Measurements from ENCODE around the gene GOLGA6L7. TPM values are rescaled to one million over a fixed set of nuclear protein-coding genes. Genes with fewer than 3 reads are reported as not detected.
"Not testable (repeated sequence)": the region's sequence is repeated elsewhere in the genome, so short reads cannot be mapped to it uniquely, and the experiment has no call there.

The GOLGA6L7 gene
- total and polyA plus RNA-seq, 2 donors (not counting 1 experiment from before 2014, with no cell fraction given), result not detected

DNA sequence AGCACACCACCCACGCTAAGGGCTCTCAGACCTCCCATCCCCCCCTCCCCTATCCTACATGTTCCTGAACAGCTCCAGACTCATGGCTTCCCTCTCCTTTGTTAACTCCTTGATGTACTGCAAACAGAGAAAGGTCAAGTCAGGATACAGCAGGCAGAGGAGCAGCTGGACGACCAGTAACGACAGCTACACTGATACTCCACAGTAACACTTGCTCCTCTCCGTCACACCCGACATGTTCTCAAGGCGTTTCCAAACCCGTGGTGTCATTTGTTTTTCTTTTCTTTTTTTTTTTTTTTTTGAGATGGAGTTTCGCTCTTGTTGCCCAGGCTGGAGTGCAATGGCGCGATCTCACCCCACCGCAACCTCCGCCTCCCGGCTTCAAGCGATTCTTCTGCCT, 4.3 kb downstream of the GOLGA6L7 start:
- H3K4me3 Mint-ChIP-seq; H3K27me3 ChIP-seq (replicated peaks in 1 of 4; ENCODE audit: control extremely low read depth in 1 of 4, control insufficient read depth in 3 of 4, insufficient read depth in 4 of 4, low read length in 3 of 4); H3K27me3 Mint-ChIP-seq; DNase-seq; H4K20me1 ChIP-seq (ENCODE audit: control insufficient read depth, insufficient read depth, low read length, poor library complexity, severe bottlenecking); H3K4me1 ChIP-seq (ENCODE audit: control insufficient read depth in 2 of 2, insufficient read depth in 2 of 2, low read length in 2 of 2); H3K9me3 ChIP-seq (ENCODE audit: control extremely low read depth in 1 of 3, control insufficient read depth in 2 of 3, insufficient read depth in 1 of 3, low read length in 2 of 3); intact Hi-C loops (cut with micrococcal nuclease); H2AFZ ChIP-seq (ENCODE audit: insufficient read depth, low read depth, low read length, poor library complexity, severe bottlenecking); H3K4me3 ChIP-seq (ENCODE audit: control extremely low read depth in 1 of 5, extremely low read depth in 1 of 5, insufficient read depth in 1 of 5, low read depth in 2 of 5, low read length in 4 of 5); POLR2A ChIA-PET; H3K27ac Mint-ChIP-seq; H3K9me3 Mint-ChIP-seq (ENCODE audit: insufficient read depth); H3K4me1 Mint-ChIP-seq; H3K4me2 ChIP-seq (replicated peaks; ENCODE audit: low read depth, low read length, poor library complexity, severe bottlenecking); H3K27ac ChIP-seq (ENCODE audit: low read length in 2 of 2); H3K9ac ChIP-seq (ENCODE audit: low read length); CTCF ChIA-PET; H3K79me2 ChIP-seq (ENCODE audit: control insufficient read depth, insufficient read depth, low read length); ATAC-seq (ENCODE audit: low read depth); H3K36me3 ChIP-seq (replicated peaks in 1 of 2; ENCODE audit: control extremely low read depth in 1 of 2, control insufficient read depth in 1 of 2, extremely low read depth in 1 of 2, insufficient read depth in 2 of 2, low read length in 1 of 2): not testable (repeated sequence)
- no CpG with 5 or more reads among the region's 14 CpGs for WGBS (ENCODE audit: insufficient coverage)

DNA sequence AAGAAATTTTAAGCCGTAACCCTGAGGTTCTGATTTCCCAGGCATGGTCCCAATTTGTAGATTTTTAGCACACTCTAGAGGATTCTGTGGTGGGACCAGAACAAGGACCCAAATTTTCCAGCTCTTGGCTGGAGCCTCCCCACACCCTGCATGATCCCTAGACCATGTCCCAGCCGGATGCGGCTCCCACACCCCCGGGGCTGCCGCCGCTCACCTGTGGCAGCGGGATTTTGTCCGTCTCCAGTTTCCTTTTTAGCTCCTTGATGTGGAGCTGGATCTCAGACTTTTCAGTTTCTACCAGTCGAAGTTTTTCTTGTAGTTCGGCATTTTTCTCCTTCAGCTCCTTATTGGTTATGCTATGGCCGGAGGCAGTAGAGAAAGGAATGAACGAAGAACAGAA, 4.9 kb downstream of the GOLGA6L7 start:
- H3K36me3 ChIP-seq (replicated peaks in 1 of 2; ENCODE audit: control extremely low read depth in 1 of 2, control insufficient read depth in 1 of 2, extremely low read depth in 1 of 2, insufficient read depth in 2 of 2, low read length in 1 of 2); H3K27me3 Mint-ChIP-seq; CTCF ChIA-PET; H3K9ac ChIP-seq (ENCODE audit: low read length); H3K9me3 ChIP-seq (ENCODE audit: control extremely low read depth in 1 of 3, control insufficient read depth in 2 of 3, insufficient read depth in 1 of 3, low read length in 2 of 3); H3K4me1 ChIP-seq (ENCODE audit: control insufficient read depth in 2 of 2, insufficient read depth in 2 of 2, low read length in 2 of 2); intact Hi-C loops (cut with micrococcal nuclease); H3K27me3 ChIP-seq (replicated peaks in 1 of 4; ENCODE audit: control extremely low read depth in 1 of 4, control insufficient read depth in 3 of 4, insufficient read depth in 4 of 4, low read length in 3 of 4); DNase-seq; H3K4me2 ChIP-seq (replicated peaks; ENCODE audit: low read depth, low read length, poor library complexity, severe bottlenecking); ATAC-seq (ENCODE audit: low read depth); H3K27ac ChIP-seq (ENCODE audit: low read length in 2 of 2); H3K4me1 Mint-ChIP-seq; H3K4me3 ChIP-seq (ENCODE audit: control extremely low read depth in 1 of 5, extremely low read depth in 1 of 5, insufficient read depth in 1 of 5, low read depth in 2 of 5, low read length in 4 of 5); H3K4me3 Mint-ChIP-seq; H2AFZ ChIP-seq (ENCODE audit: insufficient read depth, low read depth, low read length, poor library complexity, severe bottlenecking); POLR2A ChIA-PET; H3K9me3 Mint-ChIP-seq (ENCODE audit: insufficient read depth); H4K20me1 ChIP-seq (ENCODE audit: control insufficient read depth, insufficient read depth, low read length, poor library complexity, severe bottlenecking); H3K79me2 ChIP-seq (ENCODE audit: control insufficient read depth, insufficient read depth, low read length); H3K27ac Mint-ChIP-seq: not testable (repeated sequence)
- WGBS (ENCODE audit: insufficient coverage), result 100% methylated on average over 3 of the region's 12 CpGs

DNA sequence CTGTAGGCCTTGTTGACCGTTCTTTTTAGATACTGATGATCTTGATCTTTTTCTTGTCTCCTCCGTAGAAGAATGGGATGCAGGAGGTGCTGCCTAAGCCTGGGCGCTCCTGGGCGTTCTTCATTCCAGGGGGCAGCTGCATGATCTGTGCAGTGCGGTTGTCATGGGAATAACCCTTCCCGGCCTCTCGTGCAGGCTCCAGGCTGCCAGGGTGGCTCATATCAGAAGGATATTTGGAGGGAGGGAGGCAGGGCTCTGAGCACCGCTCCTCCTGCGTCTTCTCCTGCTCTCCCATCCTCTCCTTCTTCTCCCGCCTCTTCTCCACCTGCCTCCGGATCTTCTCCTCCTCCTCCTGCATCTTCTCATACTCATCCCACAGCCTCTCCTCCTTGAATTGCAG, 6.2 kb downstream of the GOLGA6L7 start:
- WGBS (ENCODE audit: insufficient coverage), result 98% methylated on average over 9 of the region's 11 CpGs
- H3K4me1 ChIP-seq (ENCODE audit: control insufficient read depth in 2 of 2, insufficient read depth in 2 of 2, low read length in 2 of 2); H3K4me3 Mint-ChIP-seq; H3K27ac ChIP-seq (ENCODE audit: low read length in 2 of 2); H3K27ac Mint-ChIP-seq; H3K4me1 Mint-ChIP-seq; H3K36me3 ChIP-seq (replicated peaks in 1 of 2; ENCODE audit: control extremely low read depth in 1 of 2, control insufficient read depth in 1 of 2, extremely low read depth in 1 of 2, insufficient read depth in 2 of 2, low read length in 1 of 2); CTCF ChIA-PET; H3K9ac ChIP-seq (ENCODE audit: low read length); H2AFZ ChIP-seq (ENCODE audit: insufficient read depth, low read depth, low read length, poor library complexity, severe bottlenecking); ATAC-seq (ENCODE audit: low read depth); H3K27me3 Mint-ChIP-seq; DNase-seq; H3K27me3 ChIP-seq (replicated peaks in 1 of 4; ENCODE audit: control extremely low read depth in 1 of 4, control insufficient read depth in 3 of 4, insufficient read depth in 4 of 4, low read length in 3 of 4); POLR2A ChIA-PET; H3K79me2 ChIP-seq (ENCODE audit: control insufficient read depth, insufficient read depth, low read length); H3K4me2 ChIP-seq (replicated peaks; ENCODE audit: low read depth, low read length, poor library complexity, severe bottlenecking); intact Hi-C loops (cut with micrococcal nuclease); H3K9me3 Mint-ChIP-seq (ENCODE audit: insufficient read depth); H3K9me3 ChIP-seq (ENCODE audit: control extremely low read depth in 1 of 3, control insufficient read depth in 2 of 3, insufficient read depth in 1 of 3, low read length in 2 of 3); H3K4me3 ChIP-seq (ENCODE audit: control extremely low read depth in 1 of 5, extremely low read depth in 1 of 5, insufficient read depth in 1 of 5, low read depth in 2 of 5, low read length in 4 of 5); H4K20me1 ChIP-seq (ENCODE audit: control insufficient read depth, insufficient read depth, low read length, poor library complexity, severe bottlenecking): not testable (repeated sequence)

DNA sequence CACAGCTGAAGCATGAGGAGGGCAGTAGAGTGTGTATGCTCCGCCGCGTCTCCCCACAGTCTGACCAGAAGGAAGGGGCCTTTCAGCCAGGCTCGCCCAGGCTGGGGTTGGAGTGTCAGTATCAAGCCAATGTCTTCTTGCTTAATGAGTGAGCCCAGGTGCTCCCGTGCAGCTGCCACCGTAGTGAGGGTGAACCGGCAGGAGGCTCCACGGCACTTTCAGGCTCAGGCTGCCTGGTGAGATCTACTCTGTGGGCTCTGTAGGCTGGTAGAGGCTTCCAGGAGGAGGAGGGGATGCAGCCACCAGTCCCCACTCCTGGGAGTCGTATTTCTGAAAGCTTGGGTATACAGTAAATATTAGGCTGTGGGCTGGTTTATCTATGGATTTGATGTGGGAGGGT, 8.2 kb downstream of the GOLGA6L7 start:
- no CpG with 5 or more reads among the region's 9 CpGs for WGBS (ENCODE audit: insufficient coverage)
- H3K27me3 Mint-ChIP-seq; H3K4me2 ChIP-seq (replicated peaks; ENCODE audit: low read depth, low read length, poor library complexity, severe bottlenecking); H3K79me2 ChIP-seq (ENCODE audit: control insufficient read depth, insufficient read depth, low read length); H3K9ac ChIP-seq (ENCODE audit: low read length); POLR2A ChIA-PET; DNase-seq; H3K4me1 ChIP-seq (ENCODE audit: control insufficient read depth in 2 of 2, insufficient read depth in 2 of 2, low read length in 2 of 2); H3K27me3 ChIP-seq (replicated peaks in 1 of 4; ENCODE audit: control extremely low read depth in 1 of 4, control insufficient read depth in 3 of 4, insufficient read depth in 4 of 4, low read length in 3 of 4); H3K4me3 ChIP-seq (ENCODE audit: control extremely low read depth in 1 of 5, extremely low read depth in 1 of 5, insufficient read depth in 1 of 5, low read depth in 2 of 5, low read length in 4 of 5); H3K36me3 ChIP-seq (replicated peaks in 1 of 2; ENCODE audit: control extremely low read depth in 1 of 2, control insufficient read depth in 1 of 2, extremely low read depth in 1 of 2, insufficient read depth in 2 of 2, low read length in 1 of 2); H2AFZ ChIP-seq (ENCODE audit: insufficient read depth, low read depth, low read length, poor library complexity, severe bottlenecking); intact Hi-C loops (cut with micrococcal nuclease); H3K9me3 ChIP-seq (ENCODE audit: control extremely low read depth in 1 of 3, control insufficient read depth in 2 of 3, insufficient read depth in 1 of 3, low read length in 2 of 3); H3K4me1 Mint-ChIP-seq; H3K27ac Mint-ChIP-seq; ATAC-seq (ENCODE audit: low read depth); H3K9me3 Mint-ChIP-seq (ENCODE audit: insufficient read depth); H3K27ac ChIP-seq (ENCODE audit: low read length in 2 of 2); H3K4me3 Mint-ChIP-seq; H4K20me1 ChIP-seq (ENCODE audit: control insufficient read depth, insufficient read depth, low read length, poor library complexity, severe bottlenecking); CTCF ChIA-PET: not testable (repeated sequence)

Data from B cell (primary cell).